GM06990 (cell line): ENCODE results near the gene ABCA7.

Experiments
- DNase-seq: peaks from one replicate; pipeline ENCODE4 v3.0.0-alpha.2; 2011; ENCODE audit not compliant: insufficient read length; ENCODE audit errors: extremely low read depth
- H3K27me3 ChIP-seq: replicated peaks from 2 replicates; pipeline ENCODE4 v1.6.0; 2011; ENCODE audit warnings: low read length; ENCODE audit not compliant: control insufficient read depth, insufficient read depth
- H3K36me3 ChIP-seq: 2 replicates; pipeline ENCODE4 v1.5.1; 2011; ENCODE audit warnings: low read length; ENCODE audit not compliant: control insufficient read depth, insufficient read depth
- H3K4me3 ChIP-seq: replicated peaks from 2 replicates; pipeline ENCODE4 v1.5.1; 2011; ENCODE audit warnings: low read depth, mild to moderate bottlenecking, control low read depth, low read length
- CTCF ChIP-seq: IDR thresholded peaks from 2 replicates; pipeline ENCODE4 v1.5.1; 2011; ENCODE audit warnings: low read length, control low read depth, mild to moderate bottlenecking, inconsistent platforms; ENCODE audit not compliant: insufficient read depth, poor library complexity, severe bottlenecking

Gene ABCA7, protein sequence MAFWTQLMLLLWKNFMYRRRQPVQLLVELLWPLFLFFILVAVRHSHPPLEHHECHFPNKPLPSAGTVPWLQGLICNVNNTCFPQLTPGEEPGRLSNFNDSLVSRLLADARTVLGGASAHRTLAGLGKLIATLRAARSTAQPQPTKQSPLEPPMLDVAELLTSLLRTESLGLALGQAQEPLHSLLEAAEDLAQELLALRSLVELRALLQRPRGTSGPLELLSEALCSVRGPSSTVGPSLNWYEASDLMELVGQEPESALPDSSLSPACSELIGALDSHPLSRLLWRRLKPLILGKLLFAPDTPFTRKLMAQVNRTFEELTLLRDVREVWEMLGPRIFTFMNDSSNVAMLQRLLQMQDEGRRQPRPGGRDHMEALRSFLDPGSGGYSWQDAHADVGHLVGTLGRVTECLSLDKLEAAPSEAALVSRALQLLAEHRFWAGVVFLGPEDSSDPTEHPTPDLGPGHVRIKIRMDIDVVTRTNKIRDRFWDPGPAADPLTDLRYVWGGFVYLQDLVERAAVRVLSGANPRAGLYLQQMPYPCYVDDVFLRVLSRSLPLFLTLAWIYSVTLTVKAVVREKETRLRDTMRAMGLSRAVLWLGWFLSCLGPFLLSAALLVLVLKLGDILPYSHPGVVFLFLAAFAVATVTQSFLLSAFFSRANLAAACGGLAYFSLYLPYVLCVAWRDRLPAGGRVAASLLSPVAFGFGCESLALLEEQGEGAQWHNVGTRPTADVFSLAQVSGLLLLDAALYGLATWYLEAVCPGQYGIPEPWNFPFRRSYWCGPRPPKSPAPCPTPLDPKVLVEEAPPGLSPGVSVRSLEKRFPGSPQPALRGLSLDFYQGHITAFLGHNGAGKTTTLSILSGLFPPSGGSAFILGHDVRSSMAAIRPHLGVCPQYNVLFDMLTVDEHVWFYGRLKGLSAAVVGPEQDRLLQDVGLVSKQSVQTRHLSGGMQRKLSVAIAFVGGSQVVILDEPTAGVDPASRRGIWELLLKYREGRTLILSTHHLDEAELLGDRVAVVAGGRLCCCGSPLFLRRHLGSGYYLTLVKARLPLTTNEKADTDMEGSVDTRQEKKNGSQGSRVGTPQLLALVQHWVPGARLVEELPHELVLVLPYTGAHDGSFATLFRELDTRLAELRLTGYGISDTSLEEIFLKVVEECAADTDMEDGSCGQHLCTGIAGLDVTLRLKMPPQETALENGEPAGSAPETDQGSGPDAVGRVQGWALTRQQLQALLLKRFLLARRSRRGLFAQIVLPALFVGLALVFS (N-terminal part only)

DNA sequence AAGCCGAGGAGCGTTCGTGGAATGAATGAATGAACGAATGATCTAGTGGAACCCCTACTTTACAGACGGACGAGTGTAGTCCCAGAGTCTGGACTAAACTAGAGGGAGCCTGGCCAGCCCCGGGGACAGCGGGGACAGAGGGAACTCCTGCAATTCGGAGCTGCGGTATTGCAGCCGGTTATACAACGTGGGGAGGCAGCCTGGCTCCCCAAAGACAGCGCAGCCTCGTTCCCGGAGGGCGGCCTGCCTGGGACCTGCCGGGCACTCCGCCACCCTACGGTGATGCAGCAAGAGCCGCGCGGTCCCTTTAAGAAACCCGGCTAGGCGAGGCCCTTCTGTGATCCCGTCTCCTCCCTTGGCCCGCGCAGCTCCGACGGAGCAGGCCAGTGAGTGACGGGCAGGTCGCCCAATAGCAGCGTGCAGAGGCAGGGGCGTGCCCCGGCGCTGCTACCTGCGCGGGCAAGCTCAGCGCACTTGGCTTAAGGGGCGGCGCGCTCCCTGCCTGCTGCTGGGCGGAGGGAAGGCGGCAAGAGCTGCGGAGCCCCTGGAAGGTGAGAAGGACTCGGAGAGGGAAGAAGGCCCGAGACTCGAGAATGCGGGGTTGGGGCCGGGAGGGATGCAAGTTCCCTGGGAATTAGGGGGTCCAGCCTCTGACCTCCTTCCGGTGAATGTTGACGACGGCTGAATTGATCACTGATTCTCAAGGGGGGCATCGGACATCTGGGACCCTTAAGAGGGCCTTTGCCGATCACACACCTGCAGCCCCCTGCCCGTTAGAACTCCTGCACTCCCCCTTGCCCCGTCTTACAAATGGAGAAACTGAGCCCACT, at the start of gene ABCA7:
Gene ABCA7 (plus strand): TSS at position 462 of the 830 bp plus-strand sequence. CDS start 1,255 bp downstream, outside the sequence.
- DNase-seq = peak; percentile 99
- no peak for TF ChIP-seq CTCF

GRCh38 chr19:990119-990571, 49.8 kb upstream of the ABCA7 start:
- no peak for DNase-seq
- no peak overlapping the region for H3K4me3 ChIP-seq
- H3K36me3 ChIP-seq = peaks cover 20% of the 10 kb centered on the region
- H3K27me3 ChIP-seq = no peaks in the 10 kb centered on the region
- TF ChIP-seq CTCF = no peak

More for the DNA sequence above, at the start of gene ABCA7:
- H3K4me3 ChIP-seq = peak within 1 kb of the TSS; percentile 75
- H3K36me3 ChIP-seq = peaks cover 21% of the 10 kb centered on the region
- H3K27me3 ChIP-seq = no peaks in the 10 kb centered on the region

DNA sequence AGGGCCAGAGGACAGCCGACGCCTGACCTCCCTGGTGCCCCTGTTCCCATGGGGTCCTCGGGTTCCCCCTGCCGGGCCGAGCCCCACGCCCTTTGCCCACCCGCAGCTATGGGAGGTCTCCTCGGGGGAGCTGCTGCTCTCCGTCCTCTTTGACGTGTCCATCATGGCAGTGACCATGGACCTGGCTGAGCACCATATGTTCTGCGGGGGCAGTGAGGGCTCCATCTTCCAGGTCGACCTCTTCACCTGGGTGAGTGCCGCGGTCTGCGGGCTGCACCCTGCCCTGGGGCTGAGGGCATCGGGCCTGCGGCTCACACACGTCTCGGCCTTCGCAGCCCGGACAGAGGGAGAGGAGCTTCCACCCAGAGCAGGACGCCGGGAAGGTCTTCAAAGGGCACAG, 49.2 kb upstream of the ABCA7 start:
- H3K27me3 ChIP-seq = no peaks in the 10 kb centered on the region
- DNase-seq = no peak
- H3K36me3 ChIP-seq = peaks cover 20% of the 10 kb centered on the region
- TF ChIP-seq CTCF = no peak
- H3K4me3 ChIP-seq = no peak overlapping the region

DNA sequence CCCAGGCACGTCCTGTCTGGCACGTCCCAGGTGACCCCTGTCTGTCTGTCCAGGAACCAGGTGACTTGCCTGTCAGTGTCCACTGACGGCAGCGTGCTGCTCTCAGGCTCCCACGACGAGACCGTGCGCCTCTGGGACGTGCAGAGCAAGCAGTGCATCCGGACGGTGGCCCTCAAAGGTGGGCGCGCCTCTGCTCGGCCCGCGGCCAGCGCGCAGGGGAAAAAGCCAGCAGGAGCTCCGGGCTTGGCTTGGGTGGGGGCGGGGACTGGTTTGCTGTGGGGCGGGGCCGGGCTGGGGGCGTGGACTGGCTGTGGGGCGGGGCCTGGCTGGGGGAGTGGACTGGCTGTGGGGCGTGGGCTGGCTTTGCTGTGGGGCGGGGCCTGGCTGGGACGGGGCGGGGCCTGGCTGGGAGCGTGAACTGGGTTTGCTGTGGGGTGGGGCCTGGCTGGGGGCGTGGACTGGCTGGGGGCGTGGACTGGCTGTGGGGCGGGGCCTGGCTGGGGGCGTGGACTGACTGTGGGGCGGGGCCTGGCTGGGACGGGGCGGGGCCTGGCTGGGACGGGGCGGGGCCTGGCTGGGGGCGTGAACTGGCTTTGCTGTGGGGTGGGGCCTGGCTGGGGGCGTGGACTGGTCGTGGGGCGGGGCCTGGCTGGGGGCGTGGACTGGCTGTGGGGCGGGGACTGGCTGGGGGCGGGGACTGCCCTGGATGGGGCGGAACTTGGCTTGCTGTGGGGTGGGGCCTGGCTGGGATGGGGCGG, 48.6 kb upstream of the ABCA7 start:
- Histone ChIP-seq H3K36me3 (peaks cover 17% of the 10 kb centered on the region), H3K4me3 (no peak overlapping the region), H3K27me3 (no peaks in the 10 kb centered on the region)
- TF ChIP-seq CTCF = no peak
- DNase-seq = no peak
